IMR-90 (cell line): ENCODE results near the gene MBTD1. TPM values are rescaled to one million over a fixed set of nuclear protein-coding genes. Genes with fewer than 3 reads are reported as not detected.

ENCODE experiments used
- ATAC-seq: fragments of 200-7000 bp; cut with Tn5 transposase; 2 replicates; pipeline ENCODE4 v1.9.1; 2020; ENCODE audit warnings: low read depth, mild to moderate bottlenecking, moderate library complexity
- BruUV-seq: library from RNA; stranded (reverse); fragments of 400-500 nt; replicated peaks from 2 replicates; lab custom pipeline; 2021; lab: Mats Ljungman, UMichigan
- CTCF ChIA-PET: fragments of 300-600 bp; formaldehyde crosslinking; extraction: SDS; loops from one replicate; lab custom pipeline; 2021; ENCODE audit warnings: antibody characterized with exemption; lab: Yijun Ruan, JAX
- POLR2A ChIA-PET: fragments of 300-600 bp; sonication (Branson Sonifier 250); formaldehyde crosslinking; loops from one replicate; lab custom pipeline; 2022; ENCODE audit warnings: antibody characterized with exemption; ENCODE audit not compliant: unreplicated experiment; lab: Charles Lee
- DNase-seq: peaks from one replicate; pipeline ENCODE4 v3.0.0; 2013
- H2AFZ ChIP-seq: replicated peaks from 2 replicates; pipeline ENCODE3; 2013; ENCODE audit warnings: low read length, mild to moderate bottlenecking; ENCODE audit not compliant: poor library complexity
- H2AK5ac ChIP-seq: 2 replicates; pipeline ENCODE4 v1.6.1; 2013; ENCODE audit warnings: low read depth, low read length, inconsistent platforms
- H2AK9ac ChIP-seq: replicated peaks from 2 replicates; pipeline ENCODE3; 2013; ENCODE audit warnings: mild to moderate bottlenecking, low read depth, low read length, moderate library complexity; ENCODE audit not compliant: poor library complexity
- H2BK120ac ChIP-seq: 2 replicates; pipeline ENCODE4 v1.6.1; 2013; ENCODE audit warnings: low read depth, low read length, inconsistent platforms
- H2BK15ac ChIP-seq: 3 replicates; pipeline ENCODE4 v1.6.1; 2013; ENCODE audit warnings: low read depth, low read length, inconsistent platforms
- H2BK20ac ChIP-seq: 2 replicates; pipeline ENCODE4 v1.6.1; 2013; ENCODE audit warnings: low read depth, mild to moderate bottlenecking, inconsistent platforms, low read length, moderate library complexity
- H2BK5ac ChIP-seq: 2 replicates; pipeline ENCODE4 v1.6.1; 2013; ENCODE audit warnings: mild to moderate bottlenecking, low read depth, low read length, inconsistent platforms; ENCODE audit not compliant: poor library complexity, severe bottlenecking
- H3K14ac ChIP-seq: replicated peaks from 2 replicates; pipeline ENCODE4 v1.6.1; 2013; ENCODE audit warnings: low read depth, low read length, inconsistent platforms
- H3K18ac ChIP-seq: 2 replicates; pipeline ENCODE4 v1.6.1; 2013; ENCODE audit warnings: low read depth, low read length, control low read depth
- H3K23ac ChIP-seq: 2 replicates; pipeline ENCODE4 v1.6.1; 2013; ENCODE audit warnings: low read depth, low read length, inconsistent platforms
- H3K27ac ChIP-seq: 2 replicates; pipeline ENCODE4 v1.5.1; 2013; ENCODE audit warnings: mild to moderate bottlenecking, control low read depth, low read length; ENCODE audit not compliant: insufficient read depth
- H3K27me3 ChIP-seq: 2 replicates; pipeline ENCODE4 v1.6.1; 2013; ENCODE audit warnings: low read length; ENCODE audit not compliant: control insufficient read depth, insufficient read depth
- H3K36me3 ChIP-seq: 2 replicates; pipeline ENCODE4 v1.6.1; 2013; ENCODE audit warnings: low read length, mixed read lengths; ENCODE audit not compliant: control insufficient read depth, insufficient read depth
- H3K4ac ChIP-seq: 2 replicates; pipeline ENCODE4 v1.6.1; 2013; ENCODE audit warnings: low read depth, low read length, inconsistent platforms
- H3K4me1 ChIP-seq: 2 replicates; pipeline ENCODE4 v1.6.1; 2013; ENCODE audit warnings: low read length, mixed read lengths; ENCODE audit not compliant: control insufficient read depth, insufficient read depth
- H3K4me2 ChIP-seq: 2 replicates; pipeline ENCODE4 v1.6.1; 2013; ENCODE audit warnings: low read depth, mild to moderate bottlenecking, control low read depth, low read length, moderate library complexity
- H3K4me3 ChIP-seq: 2 replicates; pipeline ENCODE4 v1.5.1; 2013; ENCODE audit warnings: low read depth, mild to moderate bottlenecking, control low read depth, low read length, moderate library complexity; ENCODE audit not compliant: insufficient read depth
- H3K56ac ChIP-seq: 2 replicates; pipeline ENCODE4 v1.6.1; 2013; ENCODE audit warnings: low read length, inconsistent platforms; ENCODE audit not compliant: insufficient read depth; ENCODE audit errors: extremely low read depth
- H3K79me1 ChIP-seq, 2 experiments: 2 replicates each; pipeline ENCODE4 v1.6.1; 2013; ENCODE audit warnings: low read length in 2 of 2, inconsistent platforms in 1 of 2, low read depth in 1 of 2
- H3K9ac ChIP-seq: 2 replicates; pipeline ENCODE4 v1.6.1; 2013; ENCODE audit warnings: low read depth, low read length, control low read depth
- H3K9me1 ChIP-seq: 2 replicates; pipeline ENCODE4 v1.6.1; 2013; ENCODE audit warnings: low read length, inconsistent platforms; ENCODE audit not compliant: insufficient read depth
- H3K9me3 ChIP-seq: 2 replicates; pipeline ENCODE4 v1.6.1; 2013; ENCODE audit warnings: low read length; ENCODE audit not compliant: control insufficient read depth, insufficient read depth
- H4K20me1 ChIP-seq: 2 replicates; pipeline ENCODE4 v1.6.1; 2013; ENCODE audit warnings: low read length, inconsistent platforms; ENCODE audit not compliant: insufficient read depth
- H4K5ac ChIP-seq: 2 replicates; pipeline ENCODE4 v1.6.1; 2013; ENCODE audit warnings: mild to moderate bottlenecking, low read depth, low read length, control low read depth
- H4K8ac ChIP-seq, 2 experiments: 2 replicates each; pipeline ENCODE4 v1.6.1; 2013; ENCODE audit warnings: low read depth in 2 of 2, low read length in 2 of 2, control low read depth in 1 of 2, inconsistent platforms in 1 of 2
- H4K91ac ChIP-seq: 2 replicates; pipeline ENCODE4 v1.6.1; 2013; ENCODE audit warnings: low read depth, low read length, inconsistent platforms; ENCODE audit not compliant: insufficient read depth
- BHLHE40 ChIP-seq: fragments of 150-350 bp; IDR thresholded peaks from 2 replicates; pipeline ENCODE4 v1.6.1; 2016; ENCODE audit warnings: mild to moderate bottlenecking, low read depth, low read length
- FOS ChIP-seq: fragments of 150-350 bp; IDR thresholded peaks from 2 replicates; pipeline ENCODE4 v1.6.1; 2016; ENCODE audit warnings: low read depth, low read length
- RAD21 ChIP-seq: IDR thresholded peaks from 2 replicates; pipeline ENCODE4 v1.6.1; 2012; ENCODE audit warnings: low read length, improper control_type of control experiment
- RFX5 ChIP-seq: IDR thresholded peaks from 2 replicates; pipeline ENCODE4 v1.8.0; 2012; ENCODE audit warnings: low read depth, mild to moderate bottlenecking, low read length, moderate library complexity
- SMC3 ChIP-seq: fragments of 150-350 bp; IDR thresholded peaks from 2 replicates; pipeline ENCODE4 v1.6.1; 2016; ENCODE audit warnings: low read depth, mild to moderate bottlenecking, antibody characterized with exemption, low read length, moderate library complexity
- WGBS, 2 experiments: methylation state at CpG; one replicate each; pipeline versions ENCODE4 v1.1.5 to v1.1.7; 2013; ENCODE audit warnings: missing lambda C conversion rate in 2 of 2; ENCODE audit not compliant: insufficient read length in 1 of 2; ENCODE audit errors: extremely low coverage in 2 of 2; 5-methylcytosine and 5-hydroxymethylcytosine counted together
- dilution Hi-C: fragments of 300-500 bp; cut with HindIII; formaldehyde crosslinking; loops from one replicate; pipeline ENCODE4 v1.14.3; 2018; ENCODE audit warnings: low sequenced_read_pairs; ENCODE audit not compliant: unreplicated experiment
- in situ Hi-C: fragments of 300-500 bp; cut with MboI; formaldehyde crosslinking; loops from 3 replicates; pipeline ENCODE4 v1.14.3; 2019; ENCODE audit warnings: low sequenced_read_pairs, inconsistent platforms, mixed read lengths
- intact Hi-C: fragments of 100-400 bp; cut with micrococcal nuclease; formaldehyde crosslinking; loops from 2 replicates; pipeline ENCODE4 v1.10.0; 2022
- polyA plus RNA-seq, 3 experiments: library from polyadenylated mRNA; depleted of rRNA; stranded (reverse); fragments of >200 nt; gene quantifications; 2 replicates each; pipeline ENCODE4 v1.2.3, GENCODE V29; 2012; ENCODE audit warnings: low replicate concordance in 1 of 3
- total RNA-seq: library from RNA; depleted of rRNA; stranded (reverse); fragments of >200 nt; gene quantifications from 2 replicates; pipeline ENCODE4 v1.2.3, GENCODE V29; 2012
- TF ChIP-seq, protein P1 (sequence below): conservative IDR thresholded peaks from 2 replicates; pipeline ENCODE4 v1.5.1; 2012; ENCODE audit warnings: mild to moderate bottlenecking, low read depth, low read length, improper control_type of control experiment

The MBTD1 gene
- total and polyA plus RNA-seq, 2 of the 4 experiments (the other 2 are of a cell fraction): 3.2 to 5.6 TPM

- H2BK15ac ChIP-seq: no peak overlapping the region; the same call in 2 of the 3 replicates
- TF ChIP-seq RAD21 (peak; percentile 41), SMC3 (peak; percentile 35; the same call in 1 of the 2 replicates), RFX5 (no peak), FOS (no peak), BHLHE40 (no peak)
- TF ChIP-seq, protein P1, sequence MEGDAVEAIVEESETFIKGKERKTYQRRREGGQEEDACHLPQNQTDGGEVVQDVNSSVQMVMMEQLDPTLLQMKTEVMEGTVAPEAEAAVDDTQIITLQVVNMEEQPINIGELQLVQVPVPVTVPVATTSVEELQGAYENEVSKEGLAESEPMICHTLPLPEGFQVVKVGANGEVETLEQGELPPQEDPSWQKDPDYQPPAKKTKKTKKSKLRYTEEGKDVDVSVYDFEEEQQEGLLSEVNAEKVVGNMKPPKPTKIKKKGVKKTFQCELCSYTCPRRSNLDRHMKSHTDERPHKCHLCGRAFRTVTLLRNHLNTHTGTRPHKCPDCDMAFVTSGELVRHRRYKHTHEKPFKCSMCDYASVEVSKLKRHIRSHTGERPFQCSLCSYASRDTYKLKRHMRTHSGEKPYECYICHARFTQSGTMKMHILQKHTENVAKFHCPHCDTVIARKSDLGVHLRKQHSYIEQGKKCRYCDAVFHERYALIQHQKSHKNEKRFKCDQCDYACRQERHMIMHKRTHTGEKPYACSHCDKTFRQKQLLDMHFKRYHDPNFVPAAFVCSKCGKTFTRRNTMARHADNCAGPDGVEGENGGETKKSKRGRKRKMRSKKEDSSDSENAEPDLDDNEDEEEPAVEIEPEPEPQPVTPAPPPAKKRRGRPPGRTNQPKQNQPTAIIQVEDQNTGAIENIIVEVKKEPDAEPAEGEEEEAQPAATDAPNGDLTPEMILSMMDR: peak; percentile 68
- peaks cover 13% of the 10 kb centered on the region; the same call in 1 of the 2 replicates for H3K9me1 ChIP-seq
- H3K56ac ChIP-seq: peak overlapping the region; percentile 82; the same call in 1 of the 2 replicates
- peaks cover 8% of the 10 kb centered on the region; the same call in 1 of the 2 replicates for H3K4me1 ChIP-seq
- peaks cover 27 to 47% of the 10 kb centered on the region in 2 experiments for H3K79me1 ChIP-seq
- peak; percentile 43 for ATAC-seq
- BruUV-seq: TSS peak; percentile 43
- H3K14ac ChIP-seq: peak overlapping the region; percentile 99
- H3K18ac ChIP-seq: no peak overlapping the region
- peak overlapping the region; percentile 94 for H2AK5ac ChIP-seq
- peak overlapping the region; percentile 92 for H3K4me2 ChIP-seq
- peak overlapping the region; percentile 88 for H3K9ac ChIP-seq
- peak overlapping the region; percentile 97 for H3K4ac ChIP-seq
- H2BK120ac ChIP-seq: peak overlapping the region; percentile 19; the same call in 1 of the 2 replicates
- H2BK5ac ChIP-seq: peak overlapping the region; percentile 71
- H3K23ac ChIP-seq: peak overlapping the region; percentile 97
- CTCF ChIA-PET: no interaction called here
- H3K27me3 ChIP-seq: no peaks in the 10 kb centered on the region
- H4K5ac ChIP-seq: no peak overlapping the region
- 1% methylated on average over 14 of the region's 42 CpGs; no CpG with 5 or more reads in 1 of the 2 experiments for WGBS, 2 experiments
- intact Hi-C loops (loop anchor here (2.0 to 5.0 kb wide), 2 partner anchors 94 to 370 kb away; partner anchors contain the start of genes MBTD1 and UTP18), in situ Hi-C loops (no loop called here), dilution Hi-C loops (no loop called here)
- H2AFZ ChIP-seq: peak overlapping the region; percentile 99
- H4K91ac ChIP-seq: peak overlapping the region; percentile 90
- peaks cover 33% of the 10 kb centered on the region for H3K36me3 ChIP-seq
- peaks cover 19% of the 10 kb centered on the region for H4K20me1 ChIP-seq
- POLR2A ChIA-PET: no interaction called here
- peak overlapping the region; percentile 87 for H3K27ac ChIP-seq
- no peak overlapping the region for H2BK20ac ChIP-seq
- H2AK9ac ChIP-seq: peak overlapping the region; percentile 99
- H3K4me3 ChIP-seq: peak overlapping the region; percentile 87
- H3K9me3 ChIP-seq: no peaks in the 10 kb centered on the region
- peak; percentile 19 for DNase-seq
- peak overlapping the region; percentile 95 to 97 for H4K8ac ChIP-seq
Observed at GRCh38 chr17:51166987-51167931, 92.6 kb downstream of the MBTD1 start.
